ENCODE results near the gene OSBPL10. TPM values are rescaled to one million over a fixed set of nuclear protein-coding genes. Genes with fewer than 3 reads are reported as not detected.

OSBPL10 gene
- total RNA-seq, 1 experiment from 2014 or later, result 13.9 TPM

DNA sequence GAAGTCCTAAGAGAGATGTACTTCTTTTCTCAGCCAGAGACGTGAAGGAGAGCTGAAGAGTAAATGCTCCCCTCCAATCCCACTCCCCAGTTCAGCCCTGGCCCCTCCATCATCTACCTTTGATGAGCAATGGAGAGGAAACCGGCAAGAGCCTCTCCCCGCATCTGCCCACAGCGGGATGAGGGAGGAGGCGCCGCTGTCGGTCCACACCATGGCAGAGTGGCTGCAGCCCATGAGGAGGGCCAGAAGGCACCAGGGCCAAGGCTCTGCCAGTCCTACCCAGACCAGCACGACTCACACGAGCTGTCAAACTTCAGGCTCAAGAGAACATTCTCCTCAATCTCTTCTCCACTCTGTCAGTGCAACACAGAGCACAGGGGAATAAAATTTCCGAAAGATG is 129.8 kb downstream of the OSBPL10 start:
- DNase-seq (ENCODE audit: low read depth), result no peak

DNA sequence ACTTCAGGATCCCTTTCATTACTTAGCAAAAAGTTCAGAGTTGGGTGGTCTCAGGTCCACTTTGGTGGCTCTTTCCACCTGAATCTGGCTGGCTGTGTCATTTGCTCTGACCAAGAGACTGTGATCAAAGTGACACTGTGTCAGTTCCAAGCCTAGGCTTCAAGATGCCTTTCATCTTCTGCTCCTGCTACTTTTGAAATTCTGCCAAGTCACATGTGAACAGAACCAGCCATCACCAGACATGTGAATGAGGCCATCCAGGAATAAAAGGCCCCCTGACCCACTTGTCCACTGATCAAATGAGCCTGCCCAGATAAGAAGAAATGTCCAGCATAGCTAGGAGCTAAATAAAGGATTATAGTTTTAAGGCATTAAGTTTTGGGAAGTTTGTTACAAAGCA is 132.2 kb downstream of the OSBPL10 start:
- DNase-seq (ENCODE audit: low read depth), result no peak

DNA sequence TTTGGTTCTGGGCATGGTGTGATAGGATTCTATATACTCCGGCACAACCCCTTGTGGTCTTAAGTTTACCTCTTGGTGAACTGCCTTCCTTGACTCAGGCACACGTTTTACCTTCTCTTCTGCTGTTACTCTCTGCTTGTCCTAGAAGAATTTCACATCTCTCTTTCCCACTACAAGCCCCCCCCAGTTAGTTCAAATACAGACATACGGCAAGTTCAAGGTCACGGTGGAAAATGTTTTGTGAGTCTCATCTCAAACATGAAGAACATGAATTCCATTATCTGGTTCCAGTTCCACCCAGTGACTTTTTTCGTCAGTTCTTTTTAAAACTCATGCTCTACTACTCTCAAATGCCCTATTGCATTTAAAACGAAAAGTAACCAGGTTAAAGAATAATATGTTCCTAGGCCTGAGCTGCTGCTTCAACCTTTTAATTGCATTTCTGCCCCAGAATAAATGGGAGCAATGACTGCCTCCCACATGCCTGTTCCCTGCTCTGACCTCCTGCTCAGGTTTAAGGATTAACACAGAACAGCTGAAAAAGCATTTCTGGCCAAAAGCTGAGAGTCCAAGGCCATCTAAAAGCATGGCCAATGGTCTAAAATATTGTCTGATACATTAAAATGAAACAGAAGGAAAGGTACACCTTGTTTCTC is 132.8 kb downstream of the OSBPL10 start:
- DNase-seq (ENCODE audit: low read depth), result no peak

DNA sequence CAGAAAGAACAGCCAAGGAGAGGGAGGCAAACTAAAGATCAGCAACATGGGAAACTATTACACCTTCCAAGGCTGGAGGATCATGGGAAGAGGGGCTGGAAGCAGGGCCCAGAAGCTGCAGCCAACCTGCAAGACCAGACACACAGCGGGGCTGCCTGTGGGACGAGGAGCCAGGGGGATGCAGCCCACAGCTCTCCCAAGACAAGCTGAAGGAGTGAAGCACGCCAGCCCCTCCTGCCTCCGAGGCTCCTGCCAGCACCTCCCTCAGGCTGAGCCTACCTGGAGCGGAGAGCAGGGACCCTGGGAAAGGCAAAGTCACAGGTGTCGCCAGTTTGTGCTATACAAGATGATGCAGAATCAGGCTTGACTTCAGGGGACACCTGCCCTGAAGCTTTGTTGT is 133.3 kb downstream of the OSBPL10 start:
- DNase-seq (ENCODE audit: low read depth), result no peak

DNA sequence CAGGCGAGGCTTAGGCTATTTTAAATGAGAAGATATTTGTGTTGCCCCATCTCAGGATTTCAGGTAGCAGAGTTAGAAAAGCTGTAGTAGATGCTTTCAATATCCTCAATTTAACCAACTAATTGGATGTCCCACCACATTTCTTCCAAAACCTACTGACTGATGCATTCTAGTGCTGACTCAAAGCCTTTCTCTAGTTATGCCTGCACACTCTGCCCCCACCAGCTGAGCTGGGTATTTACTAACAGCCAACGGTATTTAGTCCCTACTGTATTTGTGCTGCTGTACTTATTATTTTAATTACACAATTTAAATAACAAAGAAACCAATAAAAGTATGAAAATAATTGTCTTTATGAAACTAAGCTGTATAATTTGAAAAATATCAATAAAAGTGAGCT is 139.5 kb downstream of the OSBPL10 start:
- no peak for DNase-seq (ENCODE audit: low read depth)

DNA sequence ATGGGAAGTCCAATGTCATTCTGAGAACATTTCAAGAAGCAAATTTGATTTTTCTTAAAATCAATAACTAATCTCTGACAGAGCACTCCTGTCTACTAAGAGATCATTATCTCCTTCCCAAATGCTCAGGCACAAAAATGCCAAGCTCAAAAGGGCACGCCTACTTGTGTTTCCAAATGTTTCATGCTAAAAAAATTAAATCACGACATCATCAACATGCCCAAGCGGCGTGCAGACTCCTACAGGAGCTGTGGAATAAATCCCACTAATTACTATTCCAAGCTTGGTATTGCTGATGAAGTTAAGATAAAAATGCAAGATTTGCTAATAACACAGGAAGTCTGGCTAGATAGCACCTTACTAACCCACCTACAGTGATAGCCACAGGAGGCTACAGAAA is 140.8 kb downstream of the OSBPL10 start:
- no peak for DNase-seq (ENCODE audit: low read depth)

DNA sequence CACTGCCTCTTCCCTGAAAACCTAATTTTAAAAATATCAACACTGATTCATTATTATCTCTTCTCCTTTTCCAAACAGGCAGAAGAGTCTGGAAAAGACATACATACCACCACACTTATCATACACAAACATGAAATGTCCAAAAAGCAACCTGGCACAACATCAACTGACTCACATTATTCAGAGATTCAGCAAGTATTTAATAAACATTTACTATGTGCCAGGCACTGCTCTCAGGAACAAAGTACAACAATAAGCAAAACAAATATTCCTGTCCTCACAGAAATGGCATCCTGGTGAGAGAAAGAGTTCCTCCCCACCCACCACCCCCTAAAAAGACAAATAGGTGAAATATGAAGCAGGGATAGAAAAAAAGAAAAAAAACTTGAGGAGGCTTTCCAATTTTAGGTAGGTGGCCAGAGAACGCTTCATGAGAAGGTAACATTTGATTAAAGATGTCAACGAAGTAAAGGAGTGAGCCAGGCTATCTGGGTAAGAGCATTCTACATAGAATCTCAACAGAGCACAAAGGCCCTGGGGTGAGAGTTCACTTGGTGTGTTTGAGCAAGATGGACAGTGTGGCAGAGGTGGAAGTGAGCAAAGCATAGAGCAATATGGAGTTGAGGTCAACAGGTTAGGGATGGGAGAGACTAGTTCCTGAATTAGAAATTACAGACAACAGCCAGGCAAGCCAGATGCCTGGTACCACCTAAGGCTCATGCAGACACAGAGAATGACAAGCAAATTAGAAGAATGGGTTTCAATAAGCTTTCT is 141.7 kb downstream of the OSBPL10 start:
- no peak for DNase-seq (ENCODE audit: low read depth)

DNA sequence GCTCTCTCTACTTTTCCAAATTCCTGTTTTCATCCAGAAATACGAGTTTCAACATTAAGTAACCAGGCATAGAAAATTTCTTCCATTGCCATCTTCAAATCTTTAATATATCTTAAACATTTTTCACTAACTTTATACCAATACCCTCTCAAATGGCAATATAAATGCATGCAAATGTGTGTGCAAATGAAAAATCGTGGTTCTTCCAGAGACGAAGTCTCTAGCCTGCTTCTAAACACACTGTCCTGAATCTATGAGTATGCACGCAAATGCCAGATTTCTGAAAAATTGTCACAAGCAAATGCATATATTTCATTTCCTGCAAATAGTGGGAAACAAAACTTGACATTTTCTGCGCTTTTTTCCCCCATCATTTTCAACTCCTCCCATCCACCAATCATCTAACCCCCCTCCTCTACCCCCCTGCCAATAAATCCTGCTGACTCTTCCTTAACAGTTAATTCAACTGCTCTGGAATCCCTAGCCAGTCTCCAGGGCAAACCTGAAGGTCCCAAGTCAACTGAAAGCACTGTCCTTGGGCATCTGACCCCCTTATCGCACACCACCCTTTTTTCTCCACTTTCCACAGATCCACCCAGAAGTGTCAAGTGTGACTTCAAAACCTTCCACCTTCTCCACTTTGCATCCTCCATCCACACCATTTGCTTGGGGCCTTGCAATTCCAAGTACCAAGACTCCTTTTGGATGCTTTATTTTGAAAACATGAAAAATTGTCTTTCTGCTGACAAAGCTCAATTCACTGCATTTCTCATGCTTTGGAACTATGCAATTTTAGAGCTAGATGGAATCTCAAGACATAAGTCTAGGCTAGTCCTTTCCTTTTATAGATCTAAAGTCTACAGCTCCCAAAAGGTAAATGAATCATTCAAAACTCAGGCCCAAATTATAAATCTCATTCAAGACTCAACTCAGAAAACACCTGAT is 144.7 kb downstream of the OSBPL10 start:
- DNase-seq (ENCODE audit: low read depth), result no peak

DNA sequence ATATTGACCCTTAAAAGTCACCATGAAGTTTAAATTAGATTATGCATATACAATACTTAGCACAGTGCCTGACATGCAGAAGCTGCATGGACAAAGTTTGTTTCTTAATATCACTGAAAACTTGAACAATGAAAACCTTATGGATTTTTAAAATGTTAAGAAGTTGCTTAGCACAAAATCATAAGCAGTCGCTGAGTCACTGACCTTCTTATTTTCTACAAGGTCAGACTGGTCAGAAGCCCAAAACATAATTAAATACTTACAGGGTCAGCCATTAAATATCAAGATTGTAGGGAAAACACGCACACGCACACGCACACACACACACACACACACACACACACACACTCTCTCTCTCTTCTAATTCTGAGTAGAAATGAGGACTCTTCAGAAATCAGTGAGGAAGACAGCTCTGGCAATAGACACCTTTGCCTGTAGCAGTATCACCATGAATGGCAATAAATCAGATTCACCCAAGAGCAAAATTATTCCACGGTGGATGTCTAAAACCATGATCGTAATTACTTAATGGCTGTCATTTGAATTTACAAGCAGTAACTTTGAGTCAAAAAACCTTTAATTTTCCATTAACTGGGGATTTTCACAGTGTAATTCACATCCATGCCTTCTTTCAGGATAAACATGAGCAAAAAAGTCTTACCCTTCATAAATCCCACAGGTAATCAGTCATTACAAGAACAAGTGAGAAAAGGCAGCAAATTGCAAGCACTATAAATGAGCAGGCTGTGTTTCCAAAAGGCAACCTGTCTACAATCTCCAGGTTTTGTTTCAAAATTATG is 147.5 kb downstream of the OSBPL10 start:
- no peak for DNase-seq (ENCODE audit: low read depth)

DNA sequence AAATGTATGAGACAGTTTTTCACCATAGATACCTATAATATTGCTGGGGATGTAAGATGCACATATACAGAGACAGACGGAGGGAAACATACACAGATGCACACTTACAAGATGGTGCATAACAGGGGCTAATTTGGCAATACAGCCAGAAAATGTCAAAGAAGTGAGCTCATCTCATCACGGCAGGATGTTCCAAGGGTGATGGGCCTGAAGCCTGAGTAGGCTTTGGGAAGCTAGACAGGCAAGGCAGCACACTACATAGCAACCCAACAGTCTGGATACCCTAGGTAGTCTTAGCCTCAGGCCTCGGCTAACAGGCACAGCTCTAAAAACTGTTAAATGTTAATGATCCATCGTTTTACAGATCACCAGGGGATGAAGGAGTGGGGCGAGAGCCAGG is 148.5 kb downstream of the OSBPL10 start:
- no peak for DNase-seq (ENCODE audit: low read depth)

DNA sequence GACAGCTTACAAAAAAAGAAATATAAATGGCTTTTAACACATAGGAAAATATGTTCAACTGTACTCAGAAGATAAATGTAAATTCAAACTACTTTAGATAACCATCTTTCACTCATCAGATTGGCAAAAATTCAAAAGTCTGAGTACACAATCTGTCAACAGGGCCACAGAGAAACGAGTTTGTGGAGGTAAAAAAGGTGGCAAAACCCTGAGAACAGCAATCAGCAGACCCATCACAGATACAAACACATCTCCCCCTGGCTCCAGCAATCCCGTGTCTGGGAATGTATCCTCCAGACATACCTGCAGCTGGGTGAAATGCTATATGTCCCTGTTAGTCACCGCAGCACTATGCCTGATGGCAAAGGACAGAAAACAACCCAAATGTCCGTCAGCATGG is 149.5 kb downstream of the OSBPL10 start:
- no peak for DNase-seq (ENCODE audit: low read depth)

DNA sequence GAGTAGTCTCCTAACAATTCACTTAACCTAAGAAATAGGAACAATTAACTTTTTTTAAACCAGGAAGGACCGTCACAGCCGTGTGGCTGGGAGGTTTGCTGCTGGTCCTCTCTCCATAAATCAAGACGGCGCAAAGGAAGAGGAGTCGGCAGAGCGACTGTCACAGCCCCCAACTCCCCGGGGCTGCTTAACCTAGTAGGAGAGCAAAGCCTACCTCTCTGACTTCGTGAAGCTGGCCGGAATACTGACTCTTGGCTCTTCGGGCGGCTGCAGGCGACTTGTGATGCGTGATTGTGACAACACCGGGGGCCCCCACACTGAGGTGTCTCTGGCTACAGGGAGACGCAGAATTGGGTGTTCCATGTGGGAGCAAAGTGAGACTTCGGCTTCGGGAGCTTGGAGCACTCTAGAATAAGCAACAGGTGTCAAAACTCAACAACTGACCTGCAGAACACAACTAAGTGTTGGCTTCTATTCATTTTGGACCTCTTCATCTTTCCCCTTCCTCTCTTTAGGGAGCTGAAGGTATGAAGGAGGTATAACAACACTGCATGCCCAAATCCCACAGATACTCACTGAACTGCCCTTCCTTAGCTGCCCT is 151.1 kb downstream of the OSBPL10 start:
- no peak for DNase-seq (ENCODE audit: low read depth)

DNA sequence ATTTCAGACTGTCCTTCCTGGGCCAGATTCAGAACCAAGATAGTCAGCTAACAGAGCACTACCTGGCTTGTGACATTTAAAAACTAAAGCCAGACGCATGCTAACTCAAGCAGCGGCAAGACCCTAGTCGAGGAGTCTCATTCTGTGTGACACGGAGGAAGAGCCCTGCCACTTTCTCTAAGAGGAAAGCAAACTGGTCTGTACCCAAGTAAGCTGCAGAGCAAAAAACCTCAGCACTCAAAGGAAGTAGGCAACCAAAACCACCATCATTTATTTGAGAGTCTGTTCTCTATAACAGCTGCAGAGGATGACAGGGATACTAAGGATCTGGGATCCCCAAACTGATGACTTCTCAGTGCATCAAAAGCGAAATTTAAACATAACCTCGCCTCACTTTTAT is 152.1 kb downstream of the OSBPL10 start:
- no peak for DNase-seq (ENCODE audit: low read depth)

DNA sequence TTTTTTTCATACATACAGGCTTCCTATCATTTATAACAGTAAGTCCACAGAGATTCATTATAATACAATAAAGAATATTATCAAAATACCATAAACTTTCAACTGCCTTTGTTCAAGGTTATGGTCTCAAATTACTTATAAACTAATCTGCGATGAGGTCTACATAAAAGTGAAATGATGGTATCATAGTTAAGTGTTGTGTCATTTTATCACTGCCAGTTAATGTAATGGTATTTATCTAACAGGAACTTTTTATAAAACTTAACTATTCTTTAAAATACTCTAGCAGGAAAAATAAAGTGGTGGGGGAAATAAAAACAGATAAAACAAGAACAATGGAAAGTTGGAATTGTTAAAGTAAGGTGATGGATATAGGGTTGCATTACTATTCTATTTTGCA is 153.1 kb downstream of the OSBPL10 start:
- DNase-seq (ENCODE audit: low read depth), result no peak

DNA sequence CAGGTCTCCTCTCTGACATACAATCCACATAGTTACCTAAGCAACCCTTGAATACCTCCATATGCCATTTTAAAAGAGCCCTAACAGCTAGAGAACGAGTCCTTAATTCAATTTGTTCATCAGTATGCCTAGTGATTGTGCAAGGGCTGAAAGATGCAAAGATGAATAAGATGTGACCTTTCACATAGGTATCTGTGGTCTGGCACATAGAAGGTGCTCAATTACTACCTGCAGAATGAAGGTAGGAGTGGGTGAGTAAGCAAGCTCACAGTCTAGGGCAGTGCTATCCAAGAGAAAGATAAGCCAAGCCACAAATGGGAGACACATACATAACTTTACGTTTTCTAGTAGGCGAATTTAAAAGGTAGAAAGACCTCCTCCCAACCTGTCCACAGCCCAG is 157.9 kb downstream of the OSBPL10 start:
- no peak for DNase-seq (ENCODE audit: low read depth)

DNA sequence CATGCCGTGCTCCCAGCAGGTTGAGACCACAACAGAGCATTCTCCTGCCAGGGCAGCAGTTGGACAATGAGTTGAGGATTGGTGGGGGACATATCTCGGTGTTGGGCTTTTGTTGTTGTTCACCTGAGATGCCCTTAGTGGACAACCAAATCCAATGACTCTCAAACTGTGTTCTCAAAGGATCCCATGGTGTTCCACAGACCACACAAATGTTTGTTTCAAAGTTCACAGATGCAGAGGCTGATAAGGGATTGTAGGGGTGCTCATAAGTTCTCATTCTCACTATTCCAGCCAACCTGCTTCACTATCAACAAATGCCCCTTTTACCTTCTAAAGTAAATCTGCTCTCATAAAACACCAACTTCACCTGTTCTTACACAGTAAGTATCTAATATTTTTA is 159.9 kb downstream of the OSBPL10 start:
- DNase-seq (ENCODE audit: low read depth), result no peak

DNA sequence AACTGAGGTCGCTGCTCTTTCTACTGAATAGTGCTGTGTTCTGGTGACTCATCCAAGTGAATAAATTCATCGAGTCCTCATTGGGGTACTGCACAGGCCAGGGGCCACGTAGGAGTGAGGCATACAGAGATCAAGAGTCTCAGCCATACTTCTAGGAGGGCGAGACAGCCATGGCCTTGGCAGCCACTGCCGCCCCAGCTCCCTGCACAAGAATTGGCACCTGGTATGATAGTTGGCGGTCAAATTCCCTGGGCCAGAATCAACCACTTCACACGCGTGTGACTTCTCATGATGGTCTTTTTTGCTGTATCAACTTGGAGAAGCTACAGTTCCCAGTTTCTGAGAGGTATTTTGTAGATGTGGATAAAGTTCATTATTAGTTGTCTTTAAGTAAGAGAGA is 161.6 kb downstream of the OSBPL10 start:
- DNase-seq (ENCODE audit: low read depth), result no peak

DNA sequence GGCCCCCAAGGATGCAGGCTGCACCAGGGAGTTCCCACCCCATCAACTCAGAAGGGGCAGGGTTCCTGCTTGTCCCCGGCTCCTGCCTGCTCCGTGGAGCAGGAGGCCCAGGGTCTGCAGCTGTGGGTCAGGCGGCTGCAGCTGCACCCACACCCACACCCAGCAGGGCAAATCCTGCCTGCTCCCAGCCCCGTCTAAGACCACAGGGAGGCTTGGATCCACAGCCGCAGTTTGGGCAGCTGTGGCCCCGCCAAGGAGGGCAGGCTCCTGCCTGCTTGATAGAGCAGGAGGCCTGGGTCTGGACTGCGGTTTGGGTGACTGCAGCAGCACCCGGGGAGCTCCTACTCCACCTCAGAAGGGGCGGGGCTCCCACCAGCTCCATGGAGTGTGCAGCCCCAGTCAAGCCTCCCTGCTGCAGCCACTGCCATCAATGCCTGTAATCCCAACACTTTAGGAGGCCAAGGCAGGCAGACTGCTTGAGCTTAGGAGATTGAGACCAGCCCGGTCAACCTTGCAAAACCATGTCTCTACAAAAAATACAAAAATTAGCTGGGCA is 163.6 kb downstream of the OSBPL10 start:
- no peak for DNase-seq (ENCODE audit: low read depth)

DNA sequence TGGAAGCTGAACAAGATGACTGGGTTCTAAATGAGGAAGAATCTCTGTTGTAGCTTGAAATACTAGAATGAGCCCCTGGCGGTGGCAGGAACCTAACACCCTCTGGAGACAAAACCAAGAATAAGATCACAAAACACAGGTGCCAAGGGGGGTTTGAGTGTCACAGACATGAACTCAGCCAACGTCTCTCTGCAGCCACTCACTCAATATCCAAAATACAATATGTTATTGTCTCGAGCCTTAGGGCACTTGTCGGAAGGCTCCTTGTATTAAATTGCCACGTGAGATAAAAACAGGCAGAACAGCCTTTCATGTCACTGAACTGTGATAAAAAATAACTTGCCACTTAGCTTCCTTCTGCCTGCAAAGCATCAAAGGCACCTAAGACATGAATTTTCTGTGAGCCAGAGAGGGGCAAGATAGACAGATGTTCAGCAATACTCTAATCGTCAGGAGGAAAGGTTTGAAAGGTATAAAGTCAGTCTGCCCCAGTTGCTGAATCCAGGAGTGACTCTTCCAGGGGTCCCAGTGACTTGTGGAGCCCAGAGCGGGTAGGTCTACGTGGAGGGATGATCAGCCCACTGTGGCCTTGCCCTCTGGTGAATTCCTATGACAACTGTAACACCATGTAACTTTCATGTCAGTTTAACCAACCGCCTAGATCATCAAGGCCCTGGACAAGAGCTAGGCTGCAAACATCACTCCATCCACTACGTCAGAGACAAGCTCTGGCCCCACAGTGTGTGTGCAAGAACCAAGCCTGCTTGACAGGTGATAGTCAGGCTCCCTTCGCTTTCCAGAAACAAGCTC is 165.2 kb downstream of the OSBPL10 start:
- no peak for DNase-seq (ENCODE audit: low read depth)

DNA sequence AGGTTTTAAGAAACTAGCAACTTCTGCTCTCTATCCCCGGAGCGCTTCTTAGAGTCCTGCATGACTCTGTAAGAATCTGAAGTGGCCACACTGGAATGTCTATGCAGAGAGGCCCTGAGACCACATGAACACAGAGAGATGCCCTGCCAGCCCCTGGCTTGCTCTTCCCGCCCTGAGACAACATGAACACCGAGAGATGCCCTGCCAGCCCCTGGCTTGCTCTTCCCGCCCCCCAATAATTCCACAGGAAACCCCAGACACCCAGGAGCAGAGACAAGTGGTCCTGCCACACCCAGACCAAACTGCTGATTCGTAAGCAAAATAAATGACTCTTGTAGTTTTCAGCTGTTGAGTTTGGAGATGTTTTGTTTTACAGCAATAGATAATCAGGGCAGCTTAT is 166.1 kb downstream of the OSBPL10 start:
- no peak for DNase-seq (ENCODE audit: low read depth)
